ENCODE measurements around the gene KANSL1.
"Not testable (repeated sequence)": the region's sequence is repeated elsewhere in the genome, so short reads cannot be mapped to it uniquely, and the experiment has no call there.

Gene KANSL1

DNA sequence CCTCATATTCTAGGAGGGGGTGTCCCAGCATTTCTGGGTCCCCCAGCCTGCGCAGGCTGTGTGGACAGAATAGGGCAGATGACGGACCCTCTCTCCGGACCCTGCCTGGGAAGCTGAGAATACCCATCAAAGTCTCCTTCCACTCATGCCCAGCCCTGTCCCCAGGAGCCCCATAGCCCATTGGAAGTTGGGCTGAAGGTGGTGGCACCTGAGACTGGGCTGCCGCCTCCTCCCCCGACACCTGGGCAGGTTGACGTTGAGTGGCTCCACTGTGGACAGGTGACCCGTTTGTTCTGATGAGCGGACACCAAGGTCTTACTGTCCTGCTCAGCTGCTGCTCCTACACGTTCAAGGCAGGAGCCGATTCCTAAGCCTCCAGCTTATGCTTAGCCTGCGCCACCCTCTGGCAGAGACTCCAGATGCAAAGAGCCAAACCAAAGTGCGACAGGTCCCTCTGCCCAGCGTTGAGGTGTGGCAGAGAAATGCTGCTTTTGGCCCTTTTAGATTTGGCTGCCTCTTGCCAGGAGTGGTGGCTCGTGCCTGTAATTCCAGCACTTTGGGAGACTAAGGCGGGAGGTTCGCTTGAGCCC lies 182.5 kb downstream of the KANSL1 start:
- no peak for DNase-seq

DNA sequence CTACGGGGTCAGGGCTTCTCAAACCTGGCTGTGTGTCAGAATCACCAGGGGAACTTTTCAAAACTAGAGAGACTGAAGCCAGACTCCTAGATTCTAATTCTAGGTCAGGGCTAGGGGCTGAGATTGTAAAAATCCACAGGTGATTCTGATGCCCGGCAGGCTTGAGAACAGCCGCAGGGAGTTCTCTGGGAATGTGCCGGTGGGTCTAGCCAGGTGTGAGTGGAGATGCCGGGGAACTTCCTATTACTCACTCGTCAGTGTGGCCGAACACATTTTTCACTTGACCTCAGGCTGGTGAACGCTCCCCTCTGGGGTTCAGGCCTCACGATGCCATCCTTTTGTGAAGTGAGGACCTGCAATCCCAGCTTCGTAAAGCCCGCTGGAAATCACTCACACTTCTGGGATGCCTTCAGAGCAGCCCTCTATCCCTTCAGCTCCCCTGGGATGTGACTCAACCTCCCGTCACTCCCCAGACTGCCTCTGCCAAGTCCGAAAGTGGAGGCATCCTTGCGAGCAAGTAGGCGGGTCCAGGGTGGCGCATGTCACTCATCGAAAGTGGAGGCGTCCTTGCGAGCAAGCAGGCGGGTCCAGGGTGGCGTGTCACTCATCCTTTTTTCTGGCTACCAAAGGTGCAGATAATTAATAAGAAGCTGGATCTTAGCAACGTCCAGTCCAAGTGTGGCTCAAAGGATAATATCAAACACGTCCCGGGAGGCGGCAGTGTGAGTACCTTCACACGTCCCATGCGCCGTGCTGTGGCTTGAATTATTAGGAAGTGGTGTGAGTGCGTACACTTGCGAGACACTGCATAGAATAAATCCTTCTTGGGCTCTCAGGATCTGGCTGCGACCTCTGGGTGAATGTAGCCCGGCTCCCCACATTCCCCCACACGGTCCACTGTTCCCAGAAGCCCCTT lies 183.3 kb downstream of the KANSL1 start:
- no peak for DNase-seq

DNA sequence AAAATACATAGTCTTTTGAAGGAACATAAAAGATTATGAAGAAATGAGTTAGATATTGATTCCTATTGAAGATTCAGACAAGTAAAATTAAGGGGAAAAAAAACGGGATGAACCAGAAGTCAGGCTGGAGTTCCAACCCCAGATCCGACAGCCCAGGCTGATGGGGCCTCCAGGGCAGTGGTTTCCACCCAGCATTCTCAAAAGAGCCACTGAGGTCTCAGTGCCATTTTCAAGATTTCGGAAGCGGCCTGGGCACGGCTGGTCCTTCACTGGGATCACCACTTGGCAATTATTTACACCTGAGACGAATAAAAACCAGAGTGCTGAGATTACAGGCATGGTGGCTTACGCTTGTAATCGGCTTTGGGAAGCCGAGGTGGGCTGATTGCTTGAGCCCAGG lies 184.6 kb downstream of the KANSL1 start:
- no peak for DNase-seq

DNA sequence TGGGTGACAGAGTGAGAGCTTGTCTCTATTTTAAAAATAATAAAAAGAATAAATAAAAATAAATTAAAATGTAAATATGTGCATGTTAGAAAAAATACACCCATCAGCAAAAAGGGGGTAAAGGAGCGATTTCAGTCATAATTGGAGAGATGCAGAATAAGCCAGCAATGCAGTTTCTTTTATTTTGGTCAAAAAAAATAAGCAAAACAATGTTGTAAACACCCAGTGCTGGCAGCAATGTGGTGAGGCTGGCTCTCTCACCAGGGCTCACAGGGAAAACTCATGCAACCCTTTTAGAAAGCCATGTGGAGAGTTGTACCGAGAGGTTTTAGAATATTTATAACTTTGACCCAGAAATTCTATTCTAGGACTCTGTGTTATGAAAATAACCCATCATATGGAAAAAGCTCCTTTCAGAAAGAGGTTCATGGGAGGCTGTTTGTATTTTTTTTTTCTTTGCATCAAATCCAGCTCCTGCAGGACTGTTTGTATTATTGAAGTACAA lies 185.7 kb downstream of the KANSL1 start:
- no peak for DNase-seq

DNA sequence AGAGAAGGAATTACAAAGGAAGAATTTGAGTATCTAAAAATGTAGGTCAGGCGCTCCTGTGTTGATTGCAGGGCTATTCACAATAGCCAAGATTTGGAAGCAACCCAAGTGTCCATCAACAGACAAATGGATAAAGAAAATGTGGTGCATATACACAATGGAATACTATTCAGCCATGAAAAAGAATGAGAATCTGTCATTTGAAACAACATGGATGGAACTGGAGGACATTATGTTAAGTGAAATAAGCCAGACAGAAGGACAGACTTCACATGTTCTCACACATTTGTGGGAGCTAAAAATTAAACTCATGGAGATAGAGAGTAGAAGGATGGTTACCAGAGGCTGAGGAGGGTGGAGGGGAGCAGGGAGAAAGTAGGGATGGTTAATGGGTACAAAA lies 187.1 kb downstream of the KANSL1 start:
- not testable (repeated sequence) for DNase-seq

DNA sequence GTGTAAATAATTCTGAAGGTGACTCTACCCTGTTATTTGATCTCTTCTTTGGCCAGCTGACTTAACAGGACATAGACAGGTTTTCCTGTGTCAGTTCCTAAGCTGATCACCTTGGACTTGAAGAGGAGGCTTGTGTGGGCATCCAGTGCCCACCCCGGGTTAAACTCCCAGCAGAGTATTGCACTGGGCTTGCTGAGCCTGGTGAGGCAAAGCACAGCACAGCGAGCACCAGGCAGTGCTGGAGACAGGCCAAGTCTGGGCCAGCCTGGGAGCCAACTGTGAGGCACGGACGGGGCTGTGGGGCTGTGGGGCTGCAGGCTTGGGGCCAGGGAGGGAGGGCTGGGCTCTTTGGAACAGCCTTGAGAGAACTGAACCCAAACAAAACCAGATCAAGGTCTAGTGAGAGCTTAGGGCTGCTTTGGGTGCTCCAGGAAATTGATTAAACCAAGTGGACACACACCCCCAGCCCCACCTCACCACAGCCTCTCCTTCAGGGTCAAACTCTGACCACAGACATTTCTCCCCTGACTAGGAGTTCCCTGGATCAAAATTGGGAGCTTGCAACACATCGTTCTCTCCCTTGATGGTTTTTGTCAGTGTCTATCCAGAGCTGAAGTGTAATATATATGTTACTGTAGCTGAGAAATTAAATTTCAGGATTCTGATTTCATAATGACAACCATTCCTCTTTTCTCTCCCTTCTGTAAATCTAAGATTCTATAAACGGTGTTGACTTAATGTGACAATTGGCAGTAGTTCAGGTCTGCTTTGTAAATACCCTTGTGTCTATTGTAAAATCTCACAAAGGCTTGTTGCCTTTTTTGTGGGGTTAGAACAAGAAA lies 189.1 kb downstream of the KANSL1 start:
- no peak for DNase-seq

DNA sequence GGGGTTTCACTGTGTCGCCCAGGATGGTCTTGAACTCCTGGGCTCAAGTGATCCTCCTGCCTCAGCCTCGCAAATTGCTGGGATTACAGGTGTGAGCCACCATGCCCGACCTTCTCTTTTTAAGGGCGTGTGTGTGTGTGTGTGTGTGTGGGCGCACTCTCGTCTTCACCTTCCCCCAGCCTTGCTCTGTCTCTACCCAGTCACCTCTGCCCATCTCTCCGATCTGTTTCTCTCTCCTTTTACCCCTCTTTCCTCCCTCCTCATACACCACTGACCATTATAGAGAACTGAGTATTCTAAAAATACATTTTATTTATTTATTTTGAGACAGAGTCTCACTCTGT lies 190.3 kb downstream of the KANSL1 start:
- DNase-seq = no peak

DNA sequence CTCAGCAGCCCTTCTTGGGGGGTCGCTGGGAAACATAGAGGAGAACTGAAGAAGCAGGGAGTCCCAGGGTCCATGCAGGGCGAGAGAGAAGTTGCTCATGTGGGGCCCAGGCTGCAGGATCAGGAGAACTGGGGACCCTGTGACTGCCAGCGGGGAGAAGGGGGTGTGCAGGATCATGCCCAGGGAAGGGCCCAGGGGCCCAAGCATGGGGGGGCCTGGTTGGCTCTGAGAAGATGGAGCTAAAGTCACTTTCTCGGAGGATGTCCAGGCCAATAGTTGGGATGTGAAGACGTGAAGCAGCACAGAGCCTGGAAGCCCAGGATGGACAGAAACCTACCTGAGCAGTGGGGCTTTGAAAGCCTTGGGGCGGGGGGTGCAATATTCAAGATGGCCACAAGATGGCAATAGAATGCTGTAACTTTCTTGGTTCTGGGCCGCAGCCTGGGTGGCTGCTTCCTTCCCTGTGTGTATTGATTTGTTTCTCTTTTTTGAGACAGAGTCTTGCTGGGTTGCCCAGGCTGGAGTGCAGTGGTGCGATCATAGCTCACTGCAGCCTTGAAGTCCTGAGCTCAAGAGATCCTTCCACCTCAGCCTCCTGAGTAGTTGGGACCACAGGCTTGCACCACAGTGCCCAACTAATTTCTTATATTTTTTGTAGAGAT lies 190.8 kb downstream of the KANSL1 start:
- peak; percentile 61 for DNase-seq

DNA sequence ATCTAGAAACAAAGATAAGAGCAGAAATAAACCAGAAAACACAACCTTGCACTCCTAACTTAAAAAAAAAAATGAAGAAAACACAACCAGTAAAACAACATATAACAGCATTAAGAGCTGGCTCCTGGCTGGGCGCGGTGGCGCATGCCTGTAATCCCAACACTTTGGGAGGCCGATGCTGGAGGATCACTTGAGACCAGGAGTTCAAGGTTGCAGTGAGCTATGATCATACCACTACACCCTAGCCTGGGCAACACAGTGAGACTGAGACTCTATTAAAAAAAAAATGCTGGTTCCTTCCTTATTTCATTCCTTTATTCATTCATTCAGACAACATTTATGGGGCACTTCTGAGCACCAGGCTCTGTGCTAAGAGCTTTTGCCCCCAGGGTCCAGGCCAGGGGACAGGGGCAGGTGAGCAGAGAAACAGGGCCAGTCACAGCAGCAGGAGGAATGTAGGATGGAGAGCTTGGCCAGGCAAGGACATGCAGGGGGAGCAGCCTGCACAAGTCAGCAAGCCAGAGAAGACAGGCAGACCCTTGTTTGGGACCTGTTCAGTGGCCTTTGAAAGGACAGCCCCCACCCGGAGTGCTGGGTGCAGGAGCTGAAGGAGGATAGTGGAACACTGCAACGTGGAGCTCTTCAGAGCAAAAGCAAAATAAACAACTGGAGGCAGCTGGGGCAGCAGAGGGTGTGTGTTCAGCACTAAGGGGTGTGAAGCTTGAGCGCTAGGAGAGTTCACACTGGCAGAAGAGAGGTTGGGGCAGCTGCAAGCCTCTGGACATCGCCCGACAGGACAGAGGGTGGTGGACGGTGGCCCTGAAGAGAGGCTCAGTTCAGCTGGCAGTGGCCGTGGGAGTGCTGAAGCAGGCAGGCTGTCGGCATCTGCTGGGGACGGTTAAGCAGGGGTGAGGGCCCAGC lies 191.6 kb downstream of the KANSL1 start:
- DNase-seq = no peak

DNA sequence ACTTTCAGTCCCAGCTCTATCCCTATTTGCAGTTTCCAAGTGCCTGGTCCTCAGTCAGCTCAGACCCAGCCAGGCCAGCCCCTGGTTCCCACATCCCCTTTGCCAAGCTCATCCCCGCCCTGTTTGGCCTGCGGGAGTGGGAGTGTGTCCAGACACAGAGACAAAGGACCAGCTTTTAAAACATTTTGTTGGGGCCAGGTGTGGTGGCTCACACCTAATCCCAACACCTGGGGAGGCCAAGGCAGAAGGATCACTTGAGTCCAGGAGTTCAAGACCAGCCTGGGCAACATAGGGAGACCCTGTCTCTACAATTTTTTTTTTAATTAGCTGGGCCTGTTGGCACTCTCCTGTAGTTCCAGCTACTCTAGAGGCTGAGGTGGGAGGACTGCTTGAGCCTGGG lies 192.5 kb downstream of the KANSL1 start:
- no peak for DNase-seq

DNA sequence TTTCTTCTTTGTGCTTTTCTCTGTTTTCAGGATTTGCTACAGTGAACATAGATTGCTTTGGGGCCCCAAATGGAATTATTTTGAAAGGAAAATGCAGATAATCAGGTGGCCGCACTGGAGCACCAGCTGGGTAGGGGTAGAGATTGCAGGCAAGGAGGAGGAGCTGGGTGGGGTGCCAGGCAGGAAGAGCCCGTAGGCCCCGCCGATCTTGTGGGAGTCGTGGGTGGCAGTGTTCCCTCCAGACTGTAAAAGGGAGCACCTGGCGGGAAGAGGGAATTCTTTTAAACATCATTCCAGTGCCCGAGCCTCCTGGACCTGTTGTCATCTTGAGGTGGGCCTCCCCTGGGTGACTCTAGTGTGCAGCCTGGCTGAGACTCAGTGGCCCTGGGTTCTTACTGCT lies 192.9 kb downstream of the KANSL1 start:
- no peak for DNase-seq

DNA sequence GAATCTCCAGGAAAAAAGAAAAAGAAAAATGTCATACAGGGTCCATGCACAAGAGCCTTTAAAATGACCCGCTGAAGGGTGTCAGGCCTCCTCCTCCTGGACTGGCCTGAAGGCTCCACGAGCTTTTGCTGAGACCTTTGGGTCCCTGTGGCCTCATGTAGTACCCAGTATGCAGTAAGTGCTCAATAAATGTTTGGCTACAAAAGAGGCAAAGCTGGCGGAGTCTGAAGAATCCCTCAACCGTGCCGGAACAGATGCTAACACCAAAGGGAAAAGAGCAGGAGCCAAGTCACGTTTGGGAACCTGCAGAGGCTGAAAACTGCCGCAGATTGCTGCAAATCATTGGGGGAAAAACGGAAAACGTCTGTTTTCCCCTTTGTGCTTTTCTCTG lies 193.3 kb downstream of the KANSL1 start:
- DNase-seq = no peak

DNA sequence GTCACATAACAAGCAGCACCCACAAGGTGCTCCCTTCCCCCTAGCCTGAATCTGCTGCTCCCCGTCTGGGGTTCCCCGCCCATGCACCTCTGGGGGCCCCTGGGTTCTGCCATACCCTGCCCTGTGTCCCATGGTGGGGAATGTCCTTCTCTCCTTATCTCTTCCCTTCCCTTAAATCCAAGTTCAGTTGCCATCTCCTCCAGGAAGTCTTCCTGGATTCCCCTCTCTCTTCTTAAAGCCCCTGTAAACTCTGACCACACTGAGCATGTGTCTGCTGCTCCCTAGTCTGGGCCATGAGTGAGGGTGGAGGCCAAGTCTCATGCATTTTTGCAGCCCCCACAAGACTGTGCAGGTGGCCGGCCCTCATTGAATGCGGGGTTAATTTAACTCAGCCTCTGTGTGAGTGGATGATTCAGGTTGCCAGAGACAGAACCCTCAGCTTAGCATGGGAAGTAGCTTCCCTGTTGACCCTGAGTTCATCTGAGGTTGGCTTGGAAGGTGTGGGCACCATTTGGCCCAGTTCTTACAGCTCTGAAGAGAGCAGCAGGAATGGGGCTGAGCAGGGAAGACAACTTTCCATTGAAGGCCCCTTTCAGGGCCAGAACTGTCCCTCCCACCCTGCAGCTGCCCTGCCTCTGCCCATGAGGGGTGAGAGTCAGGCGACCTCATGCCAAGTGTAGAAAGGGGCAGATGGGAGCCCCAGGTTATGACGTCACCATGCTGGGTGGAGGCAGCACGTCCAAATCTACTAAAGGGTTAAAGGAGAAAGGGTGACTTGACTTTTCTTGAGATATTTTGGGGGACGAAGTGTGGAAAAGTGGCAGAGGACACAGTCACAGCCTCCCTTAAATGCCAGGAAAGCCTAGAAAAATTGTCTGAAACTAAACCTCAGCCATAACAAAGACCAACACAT lies 194.0 kb downstream of the KANSL1 start, which contains the start of gene STH:
Gene STH (plus strand): TSS at position 264 of the 913 bp plus-strand sequence. CDS start 30 bp downstream, at position 294.
- DNase-seq = no peak

DNA sequence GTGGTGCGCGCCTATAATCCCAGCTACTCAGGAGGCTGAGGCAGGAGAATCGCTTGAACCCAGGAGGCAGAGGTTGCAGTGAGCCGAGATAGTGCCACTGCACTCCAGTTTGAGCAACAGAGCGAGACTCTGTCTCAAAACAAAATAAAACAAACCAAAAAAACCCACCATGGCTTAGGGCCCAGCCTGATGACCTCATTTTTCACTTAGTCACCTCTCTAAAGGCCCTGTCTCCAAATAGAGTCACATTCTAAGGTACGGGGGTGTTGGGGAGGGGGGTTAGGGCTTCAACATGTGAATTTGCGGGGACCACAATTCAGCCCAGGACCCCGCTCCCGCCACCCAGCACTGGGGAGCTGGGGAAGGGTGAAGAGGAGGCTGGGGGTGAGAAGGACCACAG lies 195.6 kb downstream of the KANSL1 start:
- DNase-seq = no peak

DNA sequence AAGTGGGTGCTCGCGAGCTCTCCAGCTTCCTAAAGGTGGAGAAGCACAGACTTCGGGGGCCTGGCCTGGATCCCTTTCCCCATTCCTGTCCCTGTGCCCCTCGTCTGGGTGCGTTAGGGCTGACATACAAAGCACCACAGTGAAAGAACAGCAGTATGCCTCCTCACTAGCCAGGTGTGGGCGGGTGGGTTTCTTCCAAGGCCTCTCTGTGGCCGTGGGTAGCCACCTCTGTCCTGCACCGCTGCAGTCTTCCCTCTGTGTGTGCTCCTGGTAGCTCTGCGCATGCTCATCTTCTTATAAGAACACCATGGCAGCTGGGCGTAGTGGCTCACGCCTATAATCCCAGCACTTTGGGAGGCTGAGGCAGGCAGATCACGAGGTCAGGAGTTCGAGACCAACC lies 196.1 kb downstream of the KANSL1 start:
- no peak for DNase-seq

DNA sequence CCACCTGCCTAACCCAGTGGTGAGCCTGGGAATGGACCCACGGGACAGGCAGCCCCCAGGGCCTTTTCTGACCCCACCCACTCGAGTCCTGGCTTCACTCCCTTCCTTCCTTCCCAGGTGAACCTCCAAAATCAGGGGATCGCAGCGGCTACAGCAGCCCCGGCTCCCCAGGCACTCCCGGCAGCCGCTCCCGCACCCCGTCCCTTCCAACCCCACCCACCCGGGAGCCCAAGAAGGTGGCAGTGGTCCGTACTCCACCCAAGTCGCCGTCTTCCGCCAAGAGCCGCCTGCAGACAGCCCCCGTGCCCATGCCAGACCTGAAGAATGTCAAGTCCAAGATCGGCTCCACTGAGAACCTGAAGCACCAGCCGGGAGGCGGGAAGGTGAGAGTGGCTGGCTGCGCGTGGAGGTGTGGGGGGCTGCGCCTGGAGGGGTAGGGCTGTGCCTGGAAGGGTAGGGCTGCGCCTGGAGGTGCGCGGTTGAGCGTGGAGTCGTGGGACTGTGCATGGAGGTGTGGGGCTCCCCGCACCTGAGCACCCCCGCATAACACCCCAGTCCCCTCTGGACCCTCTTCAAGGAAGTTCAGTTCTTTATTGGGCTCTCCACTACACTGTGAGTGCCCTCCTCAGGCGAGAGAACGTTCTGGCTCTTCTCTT lies 196.8 kb downstream of the KANSL1 start:
- DNase-seq = no peak

DNA sequence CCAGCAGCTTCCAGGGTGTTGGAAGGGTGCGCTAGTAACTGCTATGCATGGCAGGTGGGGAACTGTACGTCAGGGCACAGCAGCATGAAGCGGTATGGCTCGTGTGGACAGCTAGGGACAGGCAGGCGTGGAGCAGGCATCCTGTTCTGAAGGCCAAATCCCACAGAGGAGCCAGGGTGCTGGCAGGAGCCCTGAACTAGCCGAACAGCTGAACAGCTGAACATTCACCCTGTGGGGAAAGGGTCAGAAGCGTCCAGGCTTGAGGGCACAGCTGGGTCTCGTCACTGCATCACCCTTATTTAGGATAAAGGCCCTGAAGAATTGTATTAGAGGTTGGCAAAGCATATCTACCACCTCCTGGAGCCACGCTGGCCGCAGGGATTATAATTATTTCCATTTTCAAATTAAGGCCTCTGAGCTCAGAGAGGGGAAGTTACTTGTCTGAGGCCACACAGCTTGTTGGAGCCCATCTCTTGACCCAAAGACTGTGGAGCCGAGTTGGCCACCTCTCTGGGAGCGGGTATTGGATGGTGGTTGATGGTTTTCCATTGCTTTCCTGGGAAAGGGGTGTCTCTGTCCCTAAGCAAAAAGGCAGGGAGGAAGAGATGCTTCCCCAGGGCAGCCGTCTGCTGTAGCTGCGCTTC lies 197.5 kb downstream of the KANSL1 start:
- DNase-seq = no peak

DNA sequence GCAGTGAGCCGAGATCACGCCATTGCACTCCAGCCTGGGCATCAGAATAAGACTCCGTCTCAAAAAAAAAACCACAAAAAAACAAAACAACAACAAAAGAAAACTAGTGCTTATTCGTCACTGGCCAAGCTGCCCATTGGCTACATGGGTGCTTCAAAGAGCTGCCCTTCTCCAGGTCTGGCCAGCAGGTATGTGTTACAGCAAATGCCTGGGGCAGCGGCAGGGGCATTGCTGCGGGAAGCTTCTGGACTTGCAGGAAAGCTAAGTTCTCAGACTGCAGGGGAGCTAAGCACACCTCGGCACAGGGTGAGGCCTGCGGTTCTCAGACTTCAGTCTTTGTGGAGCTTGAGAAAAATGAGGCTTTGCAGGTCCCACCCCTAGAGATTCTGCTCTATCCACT lies 198.2 kb downstream of the KANSL1 start:
- DNase-seq = no peak

DNA sequence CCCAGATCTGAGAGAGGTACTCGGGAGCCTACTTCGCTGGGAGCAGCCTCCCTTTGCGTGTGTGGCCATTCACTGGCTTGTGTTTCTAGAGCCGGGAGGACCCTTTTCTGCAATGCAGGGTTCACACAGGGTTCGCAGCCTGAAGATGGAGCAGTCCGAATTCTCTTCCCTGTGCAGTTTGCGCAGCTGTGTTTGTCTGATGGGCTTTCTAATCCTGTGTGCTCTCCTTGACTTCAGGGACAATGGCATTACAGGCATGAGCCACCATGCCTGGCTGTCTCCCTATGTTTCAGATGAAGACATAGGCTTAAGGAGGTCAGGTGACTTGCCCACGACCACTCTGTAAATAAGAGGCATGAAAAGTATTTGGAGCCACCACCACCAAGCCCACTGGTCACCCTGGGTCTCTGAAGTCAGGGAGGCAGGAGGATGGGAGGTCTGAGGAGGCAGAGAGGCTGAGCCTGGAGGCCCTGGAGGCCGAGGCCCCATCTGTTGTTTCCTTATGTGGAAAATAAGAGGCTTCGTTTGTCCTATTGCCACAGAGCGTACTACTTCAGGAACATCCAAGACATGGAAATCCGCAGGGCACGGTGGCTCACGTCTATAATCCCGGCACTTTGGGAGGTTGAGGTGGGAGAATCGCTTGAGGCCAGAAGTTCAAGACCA lies 199.1 kb downstream of the KANSL1 start:
- DNase-seq = no peak
